Lung (tissue), 12 donors: ENCODE data around the gene PON1. TPM values are rescaled to one million over a fixed set of nuclear protein-coding genes. Genes with fewer than 3 reads are reported as not detected.

Source experiments
- ATAC-seq: fragments of 200-7000 bp; cut with Tn5 transposase; one replicate; pipeline ENCODE4 v1.9.1; 2020; ENCODE audit warnings: moderate number of reproducible peaks; ENCODE audit not compliant: insufficient read depth, low FRiP score
- DNase-seq, 3 donors: peaks; one replicate each; pipeline ENCODE4 v3.0.0-alpha.2; 2013 to 2017
- H3K27ac ChIP-seq, 2 donors: one replicate each; pipeline ENCODE4 v1.5.1; 2013; ENCODE audit warnings: mild to moderate bottlenecking in 2 of 2, moderate library complexity in 2 of 2, control low read depth in 1 of 2, inconsistent platforms in 1 of 2, low read depth in 1 of 2, low read length in 1 of 2
- H3K27me3 ChIP-seq, 3 donors: one replicate each; pipeline ENCODE4 v1.5.1; 2013; ENCODE audit warnings: low read length in 2 of 3; ENCODE audit not compliant: control insufficient read depth in 3 of 3, insufficient read depth in 3 of 3
- H3K36me3 ChIP-seq, 4 donors: one replicate each; pipeline ENCODE4 v1.5.1; 2013; ENCODE audit warnings: low read length in 4 of 4, mild to moderate bottlenecking in 1 of 4, moderate library complexity in 1 of 4; ENCODE audit not compliant: control insufficient read depth in 4 of 4, insufficient read depth in 4 of 4
- H3K4me1 ChIP-seq, 5 donors: one replicate each; pipeline ENCODE4 v1.5.1; 2013; ENCODE audit warnings: low read length in 5 of 5, mild to moderate bottlenecking in 2 of 5, moderate library complexity in 1 of 5; ENCODE audit not compliant: control insufficient read depth in 5 of 5, insufficient read depth in 5 of 5
- H3K4me3 ChIP-seq: one replicate; pipeline ENCODE4 v1.5.1; 2013; ENCODE audit warnings: mild to moderate bottlenecking, control low read depth, moderate library complexity
- H3K9ac ChIP-seq, 2 donors: one replicate each; pipeline ENCODE4 v1.5.1; 2013; ENCODE audit warnings: low read length in 2 of 2, control low read depth in 1 of 2; ENCODE audit not compliant: insufficient read depth in 1 of 2
- H3K9me3 ChIP-seq, 4 donors: one replicate each; pipeline ENCODE4 v1.5.1; 2013; ENCODE audit warnings: low read length in 3 of 4, mild to moderate bottlenecking in 1 of 4, moderate library complexity in 1 of 4; ENCODE audit not compliant: control insufficient read depth in 4 of 4, insufficient read depth in 3 of 4
- CTCF ChIP-seq: IDR thresholded peaks from 2 replicates; pipeline ENCODE4 v1.5.1; 2012; ENCODE audit warnings: mild to moderate bottlenecking; ENCODE audit errors: control extremely low read depth, extremely low read depth
- WGBS, 2 donors: extraction: QIAGEN DNeasy Blood & Tissue Kit; methylation state at CpG; one replicate each; pipeline ENCODE4 v1.1.7; 2013; 5-methylcytosine and 5-hydroxymethylcytosine counted together
- polyA plus RNA-seq, 2 donors: library from polyadenylated mRNA; stranded (reverse); fragments of 200-250 nt; gene quantifications; one replicate each; pipeline ENCODE4 v1.2.1, GENCODE V29; 2013
- total RNA-seq, 2 donors: library from RNA; depleted of rRNA in 1 of 2; stranded (reverse); fragments of >200 nt in 1 of 2; gene quantifications; one replicate each; pipeline ENCODE4 v1.2.1, GENCODE V29; 2014 to 2021
- donor health status: control.
- donor health status: control.
- donor health status: Bipolar disorder and iron deficiency.
- donor health status: healthy.
- donor health status: DM: yes; HTN: yes; CAD: no.

Gene PON1
- total and polyA plus RNA-seq, 4 donors: 0.15 to 2.3 (median 0.59) TPM

- ATAC-seq: no peak
- no peak for DNase-seq
- H3K4me1 ChIP-seq: no peaks in the 10 kb centered on the region
- H3K9me3 ChIP-seq: no peaks in the 10 kb centered on the region
- no peaks in the 10 kb centered on the region for H3K36me3 ChIP-seq
- no peak overlapping the region for H3K4me3 ChIP-seq
- H3K27me3 ChIP-seq: peaks cover 0 to 7% (median 6%) of the 10 kb centered on the region in 3 donors
- 92 to 94% methylated on average over 9 of the region's 9 CpGs for WGBS, 2 donors
- no peak for TF ChIP-seq CTCF
- H3K27ac ChIP-seq: no peak overlapping the region
- no peak overlapping the region for H3K9ac ChIP-seq
Observed at GRCh38 chr7:95323410-95324129, 762 bp downstream of the PON1 start.

- 79 to 80% methylated on average over 2 of the region's 2 CpGs for WGBS, 2 donors
- peaks cover 0 to 7% (median 6%) of the 10 kb centered on the region in 3 donors for H3K27me3 ChIP-seq
Observed at GRCh38 chr7:95322854-95323253, 1.5 kb downstream of the PON1 start.

GRCh38 chr7:95322396-95322795 lies 1.9 kb downstream of the PON1 start:
- no peak overlapping the region for H3K27ac ChIP-seq
- H3K27me3 ChIP-seq: peaks cover 0 to 7% (median 6%) of the 10 kb centered on the region in 3 donors
- ATAC-seq: no peak
- 68 to 79% methylated on average over 8 of the region's 8 CpGs for WGBS, 2 donors
- no peak for DNase-seq
- H3K9me3 ChIP-seq: no peaks in the 10 kb centered on the region
- no peaks in the 10 kb centered on the region for H3K36me3 ChIP-seq
- H3K9ac ChIP-seq: no peak overlapping the region
- TF ChIP-seq CTCF: no peak
- no peak overlapping the region for H3K4me3 ChIP-seq
- H3K4me1 ChIP-seq: no peaks in the 10 kb centered on the region

More at GRCh38 chr7:95322854-95323253, 1.5 kb downstream of the PON1 start:
- Histone ChIP-seq H3K9ac (no peak overlapping the region), H3K27ac (no peak overlapping the region), H3K36me3 (no peaks in the 10 kb centered on the region), H3K4me3 (no peak overlapping the region), H3K9me3 (no peaks in the 10 kb centered on the region), H3K4me1 (no peaks in the 10 kb centered on the region)
- no peak for ATAC-seq
- TF ChIP-seq CTCF: no peak
- DNase-seq: no peak
